NB4 (cell line): Measurements from ENCODE around the gene ARMC9.

ENCODE experiments used
- CTCF ChIP-seq: IDR thresholded peaks from one replicate; pipeline ENCODE4 v1.5.1; 2012; ENCODE audit warnings: low read depth, low read length
- MAX ChIP-seq: IDR thresholded peaks from 2 replicates; pipeline ENCODE4 v1.6.1; 2011; ENCODE audit warnings: low read depth, low read length
- MYC ChIP-seq: IDR thresholded peaks from 2 replicates; pipeline ENCODE4 v1.6.1; 2011; ENCODE audit warnings: low read depth, low read length
- POLR2A ChIP-seq: IDR thresholded peaks from 2 replicates; pipeline ENCODE4 v1.6.1; 2011; ENCODE audit warnings: mild to moderate bottlenecking; ENCODE audit not compliant: insufficient read length; ENCODE audit errors: extremely low read depth

- no peak for TF ChIP-seq POLR2A
- TF ChIP-seq CTCF: no peak
- TF ChIP-seq MYC: no peak
- TF ChIP-seq MAX: no peak
These were observed 121.4 kb downstream of the ARMC9 start for GRCh38 chr2:231319867-231320266.
